Stimulated activated CD4-positive, alpha-beta T cell treated with anti-CD3 and anti-CD28 coated beads, Interleukin-1b, Interleukin-23, amount 100 ng/mL, for 1 hour (primary cell): ENCODE results near the gene RBFOX2.
A peak's percentile ranks its signal among the peaks of the same experiment; 100 is the strongest.
"Not testable (repeated sequence)": the region's sequence is repeated elsewhere in the genome, so short reads cannot be mapped to it uniquely, and the experiment has no call there.

Experiments
- DNase-seq, 2 donors: peaks; one replicate each; pipeline ENCODE4 v3.0.0-alpha.2; 2020; ENCODE audit warnings: low read depth in 2 of 2

RBFOX2 gene

GRCh38 chr22:36028646-36029405 lies at the start of gene RBFOX2:
Gene RBFOX2 (minus strand): TSS chr22:36028824. CDS start chr22:36028425, 399 bp downstream.
- DNase-seq = peak; percentile 14 to 53

GRCh38 chr22:36077271-36077670 lies 48.6 kb upstream of the RBFOX2 start:
- DNase-seq = no peak

- DNase-seq = no peak
These were observed 47.1 kb upstream of the RBFOX2 start for GRCh38 chr22:36075724-36076123.

GRCh38 chr22:36075230-36075629 lies 46.6 kb upstream of the RBFOX2 start:
- DNase-seq = no peak

- DNase-seq = no peak
These were observed 44.9 kb upstream of the RBFOX2 start for GRCh38 chr22:36073476-36073875.

GRCh38 chr22:36070645-36071044 lies 42.0 kb upstream of the RBFOX2 start:
- not testable (repeated sequence) for DNase-seq

- DNase-seq = no peak
These were observed 40.7 kb upstream of the RBFOX2 start for GRCh38 chr22:36069368-36069767.

- DNase-seq = no peak
These were observed 40.2 kb upstream of the RBFOX2 start for GRCh38 chr22:36068776-36069344.

- no peak for DNase-seq
These were observed 38.6 kb upstream of the RBFOX2 start for GRCh38 chr22:36067235-36067558.

- DNase-seq = peak; percentile 3 to 30
These were observed 37.3 kb upstream of the RBFOX2 start for GRCh38 chr22:36065775-36066544.

- no peak for DNase-seq
These were observed 36.8 kb upstream of the RBFOX2 start for GRCh38 chr22:36065462-36065774.

GRCh38 chr22:36064358-36064757 lies 35.7 kb upstream of the RBFOX2 start:
- DNase-seq = no peak

GRCh38 chr22:36056980-36057379 lies 28.4 kb upstream of the RBFOX2 start:
- no peak for DNase-seq

- no peak for DNase-seq
These were observed 27.0 kb upstream of the RBFOX2 start for GRCh38 chr22:36055376-36056295.

- DNase-seq = not testable (repeated sequence)
These were observed 25.8 kb upstream of the RBFOX2 start for GRCh38 chr22:36054446-36054845.

- DNase-seq = no peak
These were observed 24.9 kb upstream of the RBFOX2 start for GRCh38 chr22:36053242-36054147.

- no peak for DNase-seq
These were observed 23.9 kb upstream of the RBFOX2 start for GRCh38 chr22:36052505-36052941.

GRCh38 chr22:36049678-36049997 lies 21.0 kb upstream of the RBFOX2 start:
- DNase-seq = no peak

- DNase-seq = no peak
These were observed 20.5 kb upstream of the RBFOX2 start for GRCh38 chr22:36048911-36049677.

GRCh38 chr22:36044517-36044916 lies 15.9 kb upstream of the RBFOX2 start:
- not testable (repeated sequence) for DNase-seq
